H9 (cell line): ENCODE measurements around the gene F10. TPM values are rescaled to one million over a fixed set of nuclear protein-coding genes. Genes with fewer than 3 reads are reported as not detected.

Experiments used
- DNase-seq: peaks from one replicate; pipeline ENCODE4 v3.0.0-alpha.2; 2017
- H2AFZ ChIP-seq: one replicate; pipeline ENCODE4 v1.6.1; 2013; ENCODE audit warnings: mild to moderate bottlenecking, low read length, control low read depth, moderate library complexity
- H2AK5ac ChIP-seq: 2 replicates; pipeline ENCODE4 v1.6.1; 2013; ENCODE audit warnings: low read length, control low read depth, mixed read lengths; ENCODE audit not compliant: insufficient read length
- H2BK120ac ChIP-seq: one replicate; pipeline ENCODE4 v1.6.1; 2013; ENCODE audit warnings: low read depth, mild to moderate bottlenecking, low read length, control low read depth, inconsistent platforms; ENCODE audit not compliant: poor library complexity, severe bottlenecking
- H2BK12ac ChIP-seq: 2 replicates; pipeline ENCODE4 v1.6.1; 2013; ENCODE audit warnings: low read length, control low read depth, mixed read lengths, low read depth; ENCODE audit not compliant: insufficient read length
- H2BK15ac ChIP-seq: 2 replicates; pipeline ENCODE4 v1.6.1; 2013; ENCODE audit warnings: low read depth, low read length, control low read depth
- H2BK20ac ChIP-seq: one replicate; pipeline ENCODE4 v1.6.1; 2013; ENCODE audit warnings: low read depth, mild to moderate bottlenecking, low read length, control low read depth, inconsistent platforms; ENCODE audit not compliant: poor library complexity, severe bottlenecking
- H2BK5ac ChIP-seq: 2 replicates; pipeline ENCODE4 v1.6.1; 2013; ENCODE audit warnings: low read length, control low read depth, mixed read lengths; ENCODE audit not compliant: insufficient read length
- H3K14ac ChIP-seq: 2 replicates; pipeline ENCODE4 v1.6.1; 2013; ENCODE audit warnings: low read length, control low read depth; ENCODE audit not compliant: insufficient read depth
- H3K18ac ChIP-seq: 2 replicates; pipeline ENCODE4 v1.6.1; 2013; ENCODE audit warnings: low read depth, mild to moderate bottlenecking, mixed read lengths, low read length, control low read depth; ENCODE audit not compliant: insufficient read length
- H3K23ac ChIP-seq: 2 replicates; pipeline ENCODE4 v1.6.1; 2013; ENCODE audit warnings: low read length, control low read depth, mixed read lengths, low read depth; ENCODE audit not compliant: insufficient read length
- H3K23me2 ChIP-seq: 2 replicates; pipeline ENCODE4 v1.6.1; 2013; ENCODE audit warnings: low read depth, mild to moderate bottlenecking, mixed read lengths, low read length, control low read depth; ENCODE audit not compliant: insufficient read length, poor library complexity, severe bottlenecking
- H3K27ac ChIP-seq: 2 replicates; pipeline ENCODE4 v1.5.1; 2013; ENCODE audit warnings: low read length, control low read depth, mixed read lengths, low read depth; ENCODE audit not compliant: insufficient read length
- H3K27me3 ChIP-seq: 2 replicates; pipeline ENCODE4 v1.6.1; 2013; ENCODE audit warnings: low read length, control low read depth, inconsistent platforms; ENCODE audit not compliant: insufficient read depth
- H3K4ac ChIP-seq: 2 replicates; pipeline ENCODE4 v1.6.1; 2013; ENCODE audit warnings: low read depth, mild to moderate bottlenecking, control low read depth, inconsistent platforms, low read length, moderate library complexity
- H3K4me1 ChIP-seq: 2 replicates; pipeline ENCODE4 v1.6.1; 2013; ENCODE audit warnings: low read length, control low read depth, inconsistent platforms; ENCODE audit not compliant: insufficient read depth
- H3K4me2 ChIP-seq: 2 replicates; pipeline ENCODE4 v1.6.1; 2013; ENCODE audit warnings: low read length, control low read depth, mixed read lengths; ENCODE audit not compliant: insufficient read length, insufficient read depth
- H3K56ac ChIP-seq: 2 replicates; pipeline ENCODE4 v1.6.1; 2013; ENCODE audit warnings: low read depth, mild to moderate bottlenecking, mixed read lengths, low read length, control low read depth; ENCODE audit not compliant: insufficient read length
- H3K79me1 ChIP-seq: 2 replicates; pipeline ENCODE4 v1.6.1; 2013; ENCODE audit warnings: low read depth, mild to moderate bottlenecking, moderate library complexity, low read length, control low read depth, inconsistent platforms; ENCODE audit not compliant: insufficient read depth, poor library complexity, severe bottlenecking
- H3K79me2 ChIP-seq: 2 replicates; pipeline ENCODE4 v1.6.1; 2013; ENCODE audit warnings: low read length, control low read depth, inconsistent platforms; ENCODE audit not compliant: insufficient read depth
- H3K9ac ChIP-seq: 2 replicates; pipeline ENCODE4 v1.6.1; 2013; ENCODE audit warnings: low read length, control low read depth, mixed read lengths; ENCODE audit not compliant: insufficient read length; ENCODE audit errors: extremely low read depth
- H3K9me3 ChIP-seq: one replicate; pipeline ENCODE4 v1.6.1; 2013; ENCODE audit warnings: low read depth, low read length, inconsistent platforms; ENCODE audit not compliant: control insufficient read depth
- H3T11ph ChIP-seq: one replicate; pipeline ENCODE4 v1.6.1; 2013; ENCODE audit warnings: mild to moderate bottlenecking, low read length, control low read depth, inconsistent platforms
- H4K20me1 ChIP-seq: one replicate; pipeline ENCODE4 v1.6.1; 2013; ENCODE audit not compliant: control insufficient read depth, insufficient read length, insufficient read depth
- H4K5ac ChIP-seq: 2 replicates; pipeline ENCODE4 v1.6.1; 2013; ENCODE audit warnings: low read depth, mild to moderate bottlenecking, mixed read lengths, low read length, control low read depth; ENCODE audit not compliant: insufficient read length
- H4K8ac ChIP-seq: replicated peaks from 2 replicates; pipeline ENCODE4 v1.6.1; 2013; ENCODE audit warnings: low read length, control low read depth, mixed read lengths, low read depth; ENCODE audit not compliant: insufficient read length
- H4K91ac ChIP-seq: 2 replicates; pipeline ENCODE4 v1.6.1; 2013; ENCODE audit warnings: low read depth, mild to moderate bottlenecking, moderate library complexity, mixed read lengths, low read length, control low read depth; ENCODE audit not compliant: insufficient read length
- H3K27ac Mint-ChIP-seq, 3 experiments: 2 replicates in 2 of 3; 3 replicates in 1 of 3; pipeline ENCODE4 v1.8.0; 2020 to 2021; ENCODE audit warnings: mixed read lengths in 3 of 3, mild to moderate bottlenecking in 1 of 3, moderate library complexity in 1 of 3
- H3K27me3 Mint-ChIP-seq: 2 replicates; pipeline ENCODE4 v1.8.0; 2021; ENCODE audit warnings: low read depth, mild to moderate bottlenecking, moderate library complexity, mixed read lengths
- H3K36me3 Mint-ChIP-seq, 3 experiments: 2 replicates in 2 of 3; 3 replicates in 1 of 3; pipeline ENCODE4 v1.8.0; 2020 to 2021; ENCODE audit warnings: low read depth in 3 of 3, mixed read lengths in 3 of 3; ENCODE audit not compliant: insufficient read depth in 1 of 3
- H3K4me1 Mint-ChIP-seq, 2 experiments: 2 replicates each; pipeline ENCODE4 v1.8.0; 2020; ENCODE audit warnings: mixed read lengths in 2 of 2
- H3K4me3 Mint-ChIP-seq, 2 experiments: 2 replicates in 1 of 2; 3 replicates in 1 of 2; pipeline ENCODE4 v1.8.0; 2020 to 2021; ENCODE audit warnings: mild to moderate bottlenecking in 2 of 2, mixed read lengths in 2 of 2, moderate library complexity in 1 of 2
- H3K9me3 Mint-ChIP-seq, 2 experiments: 2 replicates in 1 of 2; 3 replicates in 1 of 2; pipeline ENCODE4 v1.8.0; 2020; ENCODE audit warnings: mild to moderate bottlenecking in 2 of 2, mixed read lengths in 2 of 2, moderate library complexity in 1 of 2
- CTCF ChIP-seq: fragments of 200-600 bp; sonication (generic); conservative IDR thresholded peaks from 3 replicates; pipeline ENCODE4 v1.8.0; 2021; ENCODE audit warnings: antibody characterized with exemption, mild to moderate bottlenecking
- WGBS: extraction: QIAGEN DNeasy Blood & Tissue Kit; methylation state at CpG from one replicate; pipeline ENCODE4 v1.1.7; 2013; ENCODE audit warnings: missing lambda C conversion rate, low lambda C conversion rate, mixed read lengths; ENCODE audit not compliant: insufficient read length; ENCODE audit errors: extremely low coverage; 5-methylcytosine and 5-hydroxymethylcytosine counted together
- total RNA-seq: library from RNA; stranded (reverse); gene quantifications from 2 replicates; pipeline ENCODE4 v1.2.1, GENCODE V29; 2021

The F10 gene
- total RNA-seq, 1 experiment from 2014 or later, result 1.7 TPM

- no peak overlapping the region for H4K5ac ChIP-seq
- no peak overlapping the region for H3K9ac ChIP-seq
- no peaks in the 10 kb centered on the region for H3K79me2 ChIP-seq
- H2BK5ac ChIP-seq, result no peak overlapping the region
- H2BK20ac ChIP-seq, result no peak overlapping the region
- H3K4me2 ChIP-seq, result no peak overlapping the region
- H4K8ac ChIP-seq, result no peak overlapping the region
- no peak overlapping the region for H2AK5ac ChIP-seq
- H3K27ac Mint-ChIP-seq, result no peak overlapping the region
- no peaks in the 10 kb centered on the region for H3K36me3 Mint-ChIP-seq
- no peak overlapping the region for H3T11ph ChIP-seq
- no peaks in the 10 kb centered on the region for H3K9me3 Mint-ChIP-seq
- H3K9me3 ChIP-seq, result no peaks in the 10 kb centered on the region
- no peaks in the 10 kb centered on the region for H4K20me1 ChIP-seq
- H3K27me3 Mint-ChIP-seq, result peaks cover 3% of the 10 kb centered on the region; the same call in 1 of the 2 replicates
- H3K23ac ChIP-seq, result no peak overlapping the region
- H3K27me3 ChIP-seq, result no peaks in the 10 kb centered on the region
- H3K4ac ChIP-seq, result no peak overlapping the region
- no peaks in the 10 kb centered on the region for H3K79me1 ChIP-seq
- no CpG with 5 or more reads among the region's 7 CpGs for WGBS
- peaks cover 5 to 16% of the 10 kb centered on the region in 2 experiments for H3K4me1 Mint-ChIP-seq
- peak; percentile 17 for DNase-seq
- no peaks in the 10 kb centered on the region for H3K23me2 ChIP-seq
- no peaks in the 10 kb centered on the region for H3K4me1 ChIP-seq
- no peak for TF ChIP-seq CTCF
- no peak overlapping the region for H2BK120ac ChIP-seq
- no peak overlapping the region for H3K27ac ChIP-seq
- no peak overlapping the region for H3K4me3 Mint-ChIP-seq
- no peak overlapping the region for H3K56ac ChIP-seq
- no peak overlapping the region for H2BK15ac ChIP-seq
- no peak overlapping the region; the same call in 1 of the 2 replicates for H3K14ac ChIP-seq
- no peak overlapping the region for H2AFZ ChIP-seq
- no peak overlapping the region for H4K91ac ChIP-seq
- H3K18ac ChIP-seq, result no peak overlapping the region
- H2BK12ac ChIP-seq, result no peak overlapping the region
Measured at GRCh38 chr13:113142876-113143275, 20.3 kb downstream of the F10 start.
